ENCODE measurements around the gene PTPDC1.
A peak's percentile ranks its signal among the peaks of the same experiment; 100 is the strongest.

Gene PTPDC1

DNA sequence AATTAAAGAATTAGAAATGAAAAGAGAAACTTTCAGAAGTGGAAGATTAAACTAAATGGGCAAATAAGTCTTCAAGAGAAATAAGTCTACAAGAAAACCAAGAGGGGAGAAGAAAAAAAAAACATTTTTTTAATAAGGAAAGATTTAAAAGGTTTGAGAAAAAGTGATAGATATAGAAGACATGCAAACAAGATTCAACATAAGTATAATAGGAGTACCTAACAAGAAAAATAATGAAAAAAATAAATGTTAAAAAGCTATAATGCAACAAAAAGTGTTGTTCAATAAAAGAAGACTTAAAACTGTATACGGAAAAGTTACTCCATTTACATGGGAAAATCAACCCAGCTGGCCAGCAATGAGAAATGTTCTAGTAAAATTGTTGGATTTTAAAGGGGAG lies 42.6 kb downstream of the PTPDC1 start:
- no peak overlapping the region for H3K4me2 ChIP-seq (ENCODE audit: low read length)
- H3K36me3 ChIP-seq (ENCODE audit: insufficient read depth, low read length), result no peaks in the 10 kb centered on the region
- no peak overlapping the region for H3K4me3 ChIP-seq (ENCODE audit: low read length)
- H3K4me1 ChIP-seq (ENCODE audit: control insufficient read depth, insufficient read depth, low read length), result no peaks in the 10 kb centered on the region
- no peaks in the 10 kb centered on the region for H3K27me3 ChIP-seq (ENCODE audit: control insufficient read depth, insufficient read depth, low read length)
- H3K9me3 ChIP-seq (replicated peaks; ENCODE audit: low read length), result peaks cover 5% of the 10 kb centered on the region
- no peak overlapping the region for H3K9ac ChIP-seq (ENCODE audit: low read depth, low read length)

DNA sequence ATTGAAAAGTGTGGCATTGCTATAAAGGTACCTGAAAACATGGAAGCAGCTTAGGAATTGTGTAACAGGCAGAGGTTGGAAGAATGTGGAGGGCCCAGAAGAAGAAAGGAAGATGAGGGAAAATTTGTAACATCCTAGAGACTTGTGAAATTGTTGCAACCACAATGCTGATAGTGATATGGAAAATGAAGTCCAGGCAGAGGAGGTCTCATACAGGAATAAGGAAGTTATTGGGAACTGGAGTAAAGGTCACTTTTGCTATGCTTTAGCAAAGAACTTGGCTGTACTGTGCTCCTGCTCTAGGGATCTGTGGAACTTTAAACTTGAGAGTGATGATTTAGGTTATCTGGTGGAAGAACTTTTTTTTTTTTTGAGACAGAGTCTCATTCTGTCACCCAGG lies 43.5 kb downstream of the PTPDC1 start:
- no peak overlapping the region for H3K4me2 ChIP-seq (ENCODE audit: low read length)
- H3K9ac ChIP-seq (ENCODE audit: low read depth, low read length), result no peak overlapping the region
- H3K9me3 ChIP-seq (replicated peaks; ENCODE audit: low read length), result peaks cover 5% of the 10 kb centered on the region
- no peaks in the 10 kb centered on the region for H3K27me3 ChIP-seq (ENCODE audit: control insufficient read depth, insufficient read depth, low read length)
- no peaks in the 10 kb centered on the region for H3K4me1 ChIP-seq (ENCODE audit: control insufficient read depth, insufficient read depth, low read length)
- no peak overlapping the region for H3K4me3 ChIP-seq (ENCODE audit: low read length)
- H3K36me3 ChIP-seq (ENCODE audit: insufficient read depth, low read length), result no peaks in the 10 kb centered on the region

DNA sequence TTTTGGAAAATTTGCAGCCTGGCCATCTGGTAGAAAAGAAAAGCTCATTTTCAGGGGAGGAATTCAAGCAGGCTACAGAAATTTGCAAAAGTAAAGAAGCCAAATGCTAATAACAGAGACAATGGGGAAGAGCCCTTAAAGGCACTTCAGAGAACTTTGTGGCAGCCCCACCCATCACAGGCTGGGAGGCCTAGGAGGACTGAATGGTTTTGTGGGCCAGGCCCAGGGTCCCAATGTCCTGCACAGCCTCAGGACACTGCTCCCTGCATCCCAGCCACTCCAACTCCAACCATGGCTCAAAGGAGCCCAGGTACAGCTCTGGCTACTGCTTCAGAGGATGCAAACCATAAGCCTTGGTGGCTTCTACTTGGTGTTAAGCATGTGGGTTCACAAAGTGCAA lies 44.3 kb downstream of the PTPDC1 start:
- Histone ChIP-seq H3K27me3 (ENCODE audit: control insufficient read depth, insufficient read depth, low read length) (no peaks in the 10 kb centered on the region), H3K36me3 (ENCODE audit: insufficient read depth, low read length) (no peaks in the 10 kb centered on the region), H3K9ac (ENCODE audit: low read depth, low read length) (no peak overlapping the region), H3K4me3 (ENCODE audit: low read length) (no peak overlapping the region), H3K4me1 (ENCODE audit: control insufficient read depth, insufficient read depth, low read length) (peaks cover 2% of the 10 kb centered on the region), H3K4me2 (ENCODE audit: low read length) (no peak overlapping the region), H3K9me3 (replicated peaks; ENCODE audit: low read length) (peaks cover 5% of the 10 kb centered on the region)

DNA sequence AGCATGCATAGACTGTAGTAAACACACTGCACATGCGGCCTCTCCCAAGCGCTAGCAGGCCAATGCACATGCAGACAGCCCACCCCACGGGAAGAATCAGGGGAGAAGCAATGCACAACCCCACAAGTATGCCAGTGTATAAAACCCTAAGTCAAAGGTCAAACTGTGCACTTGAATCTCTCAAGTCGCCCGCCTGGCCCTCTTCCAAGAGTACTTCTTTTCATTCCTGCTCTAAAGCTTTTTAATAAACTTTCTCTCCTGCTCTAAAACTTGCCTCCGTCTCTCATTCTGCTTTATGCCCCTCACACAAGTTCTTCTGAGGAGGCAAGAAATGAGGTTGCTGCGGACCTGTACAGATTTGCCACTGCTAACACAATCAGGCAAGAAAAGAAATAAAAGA lies 50.4 kb downstream of the PTPDC1 start:
- H3K36me3 ChIP-seq (ENCODE audit: insufficient read depth, low read length), result no peaks in the 10 kb centered on the region
- H3K4me3 ChIP-seq (ENCODE audit: low read length), result peak overlapping the region; percentile 21
- H3K4me2 ChIP-seq (ENCODE audit: low read length), result peak overlapping the region; percentile 70
- peak overlapping the region; percentile 72 for H3K9ac ChIP-seq (ENCODE audit: low read depth, low read length)
- no peaks in the 10 kb centered on the region for H3K27me3 ChIP-seq (ENCODE audit: control insufficient read depth, insufficient read depth, low read length)
- H3K4me1 ChIP-seq (ENCODE audit: control insufficient read depth, insufficient read depth, low read length), result peaks cover 58% of the 10 kb centered on the region
- no peaks in the 10 kb centered on the region for H3K9me3 ChIP-seq (replicated peaks; ENCODE audit: low read length)

DNA sequence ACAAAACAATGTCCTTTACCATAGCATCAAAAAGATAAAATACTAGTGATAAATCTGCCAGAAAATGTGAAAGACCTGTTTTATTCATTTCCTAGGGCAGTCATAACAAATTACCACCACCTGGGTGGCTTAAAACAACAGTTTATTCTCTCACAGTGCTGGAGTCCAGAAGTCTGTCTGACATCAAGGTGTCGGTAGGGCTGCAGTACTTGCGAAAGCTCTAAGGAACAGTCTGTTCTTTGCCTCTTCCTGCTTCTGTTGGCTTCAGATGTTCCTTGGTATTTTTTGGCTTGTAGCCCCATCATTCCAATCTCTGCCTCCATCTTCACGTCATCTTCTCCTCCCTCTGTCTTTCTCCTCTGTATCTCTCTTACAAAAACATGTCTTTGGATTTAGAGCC lies 51.0 kb downstream of the PTPDC1 start:
- peaks cover 63% of the 10 kb centered on the region for H3K4me1 ChIP-seq (ENCODE audit: control insufficient read depth, insufficient read depth, low read length)
- H3K36me3 ChIP-seq (ENCODE audit: insufficient read depth, low read length), result no peaks in the 10 kb centered on the region
- peak overlapping the region; percentile 70 for H3K4me2 ChIP-seq (ENCODE audit: low read length)
- no peaks in the 10 kb centered on the region for H3K9me3 ChIP-seq (replicated peaks; ENCODE audit: low read length)
- peak overlapping the region; percentile 39 for H3K4me3 ChIP-seq (ENCODE audit: low read length)
- H3K9ac ChIP-seq (ENCODE audit: low read depth, low read length), result peak overlapping the region; percentile 72
- no peaks in the 10 kb centered on the region for H3K27me3 ChIP-seq (ENCODE audit: control insufficient read depth, insufficient read depth, low read length)

DNA sequence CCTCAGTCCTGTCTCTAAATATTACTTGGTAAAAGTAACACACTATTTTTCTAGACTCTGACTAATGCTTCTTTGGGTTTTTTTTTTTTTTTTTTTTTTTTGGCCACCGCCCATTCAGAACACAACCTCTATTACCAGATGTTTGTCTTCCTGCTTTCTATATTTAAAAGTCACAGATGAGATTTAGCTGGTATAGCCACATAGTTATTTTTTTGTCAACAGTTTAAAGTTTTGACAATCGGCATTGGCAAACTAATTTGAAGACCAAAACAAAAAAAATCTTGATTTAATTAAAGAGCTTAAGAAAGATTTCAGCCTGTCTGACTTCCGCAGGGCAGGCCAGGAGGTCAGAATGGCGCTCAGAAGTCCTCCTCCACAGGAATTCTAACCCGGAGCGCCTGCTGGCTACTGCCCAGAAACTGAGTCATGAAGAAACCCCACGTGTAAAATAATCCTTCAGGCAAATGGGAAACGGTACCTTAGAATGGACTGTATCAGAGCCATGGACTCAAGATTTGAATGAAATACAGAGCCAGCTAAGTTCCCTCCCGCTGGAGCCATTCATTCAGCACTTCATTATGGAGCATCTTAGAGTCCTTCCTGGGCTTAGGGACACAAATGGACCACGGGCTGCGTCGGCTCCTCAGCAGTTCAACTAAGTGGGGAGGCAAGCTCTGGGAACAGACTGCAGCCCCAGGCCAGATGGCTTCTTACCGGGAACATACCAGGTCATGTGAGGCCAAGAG lies 55.6 kb downstream of the PTPDC1 start:
- H3K4me2 ChIP-seq (ENCODE audit: low read length), result peak overlapping the region; percentile 70
- H3K27me3 ChIP-seq (ENCODE audit: control insufficient read depth, insufficient read depth, low read length), result no peaks in the 10 kb centered on the region
- peak overlapping the region; percentile 77 for H3K9ac ChIP-seq (ENCODE audit: low read depth, low read length)
- H3K9me3 ChIP-seq (replicated peaks; ENCODE audit: low read length), result no peaks in the 10 kb centered on the region
- H3K4me1 ChIP-seq (ENCODE audit: control insufficient read depth, insufficient read depth, low read length), result peaks cover 62% of the 10 kb centered on the region
- H3K4me3 ChIP-seq (ENCODE audit: low read length), result peak overlapping the region; percentile 48
- no peaks in the 10 kb centered on the region for H3K36me3 ChIP-seq (ENCODE audit: insufficient read depth, low read length)

DNA sequence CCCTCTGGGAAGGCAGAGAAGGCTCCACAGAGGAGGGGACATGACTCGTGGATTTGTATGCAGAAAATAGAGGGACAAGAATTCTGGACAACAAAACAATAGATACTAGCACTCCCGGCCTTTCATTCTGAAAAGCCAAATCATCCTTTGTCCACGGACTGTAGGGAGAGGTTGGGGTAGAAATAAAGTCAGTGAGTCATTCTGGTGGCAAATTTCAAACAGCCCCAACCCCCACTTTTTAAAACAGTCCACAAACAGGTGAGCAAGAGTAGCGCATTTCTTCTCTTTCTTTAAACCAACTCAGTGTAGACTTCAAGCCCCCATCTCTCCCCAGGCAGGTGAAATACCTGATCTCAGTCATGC lies 56.1 kb downstream of the PTPDC1 start:
- H3K27me3 ChIP-seq (ENCODE audit: control insufficient read depth, insufficient read depth, low read length), result no peaks in the 10 kb centered on the region
- peak overlapping the region; percentile 70 for H3K4me2 ChIP-seq (ENCODE audit: low read length)
- peak overlapping the region; percentile 48 for H3K4me3 ChIP-seq (ENCODE audit: low read length)
- peaks cover 58% of the 10 kb centered on the region for H3K4me1 ChIP-seq (ENCODE audit: control insufficient read depth, insufficient read depth, low read length)
- H3K36me3 ChIP-seq (ENCODE audit: insufficient read depth, low read length), result no peaks in the 10 kb centered on the region
- no peaks in the 10 kb centered on the region for H3K9me3 ChIP-seq (replicated peaks; ENCODE audit: low read length)
- peak overlapping the region; percentile 77 for H3K9ac ChIP-seq (ENCODE audit: low read depth, low read length)

DNA sequence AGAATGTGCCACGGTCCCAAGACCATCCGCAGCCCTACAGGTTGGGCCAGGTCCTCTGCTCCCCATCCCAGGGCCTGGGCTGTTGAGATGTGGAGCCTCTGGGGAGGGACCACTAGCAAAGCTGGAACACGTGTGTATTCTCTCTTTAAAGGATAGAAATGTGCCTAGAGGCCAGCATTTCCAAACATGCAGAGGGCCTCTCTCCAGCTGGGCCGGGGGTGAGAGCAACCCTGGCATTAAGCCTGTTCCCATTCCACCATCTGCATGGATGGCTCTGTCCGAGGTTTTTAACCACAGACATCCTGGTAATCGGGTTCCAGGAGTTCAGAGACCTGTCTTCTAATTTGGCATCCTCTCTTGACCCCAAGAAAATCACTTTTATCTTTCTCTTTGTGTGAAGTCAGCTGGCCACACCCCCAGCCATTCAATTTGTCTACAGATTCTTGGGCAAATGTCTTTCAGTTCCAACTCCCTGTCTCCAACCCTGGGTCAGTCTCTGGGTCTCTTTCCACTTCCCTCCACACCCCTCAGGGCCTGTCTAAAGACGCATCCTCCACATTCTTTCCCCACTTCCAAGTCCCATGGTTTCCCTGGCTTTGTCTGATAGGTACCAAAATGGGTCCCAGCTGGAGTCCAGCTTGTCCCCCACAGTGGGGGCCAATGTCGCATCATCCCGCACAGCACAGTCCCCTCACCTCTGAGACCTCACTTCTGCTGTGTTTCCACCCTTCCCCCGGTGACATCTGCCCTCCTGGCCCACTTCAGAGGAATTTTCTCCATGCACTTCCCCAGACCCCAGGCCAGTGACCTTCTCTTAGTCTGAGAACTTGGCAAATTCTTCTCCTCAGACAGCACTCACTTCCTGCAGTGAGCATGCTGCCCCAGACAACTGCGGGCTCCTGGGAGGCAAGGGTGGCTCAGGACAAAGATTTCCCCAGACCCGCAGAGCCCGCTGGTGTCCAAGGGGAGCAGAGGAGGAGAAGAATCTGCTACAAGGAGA lies 56.8 kb downstream of the PTPDC1 start:
- Histone ChIP-seq H3K9me3 (replicated peaks; ENCODE audit: low read length) (no peaks in the 10 kb centered on the region), H3K4me1 (ENCODE audit: control insufficient read depth, insufficient read depth, low read length) (peaks cover 51% of the 10 kb centered on the region)

DNA sequence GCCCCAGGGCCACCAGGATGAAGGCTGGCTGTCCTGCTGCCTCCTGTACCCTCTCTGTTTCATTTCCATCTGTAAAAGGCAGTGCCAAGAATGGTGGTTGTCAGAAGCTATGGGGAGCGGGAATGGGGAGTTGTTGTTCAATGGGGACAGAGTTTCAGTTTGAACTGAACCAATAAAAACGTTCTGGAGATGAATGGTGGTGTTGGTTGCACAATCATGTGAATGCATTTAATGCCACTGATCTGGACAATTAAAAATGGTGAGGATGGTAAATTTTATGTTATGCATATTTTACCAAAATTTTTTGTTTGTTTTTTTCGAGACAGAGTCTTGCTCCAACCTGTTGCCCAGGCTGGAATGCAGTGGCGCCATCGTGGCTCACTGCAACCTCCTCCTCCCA lies 58.1 kb downstream of the PTPDC1 start:
- Histone ChIP-seq H3K9me3 (replicated peaks; ENCODE audit: low read length) (no peaks in the 10 kb centered on the region), H3K4me2 (ENCODE audit: low read length) (no peak overlapping the region), H3K27me3 (ENCODE audit: control insufficient read depth, insufficient read depth, low read length) (no peaks in the 10 kb centered on the region), H3K4me1 (ENCODE audit: control insufficient read depth, insufficient read depth, low read length) (peaks cover 41% of the 10 kb centered on the region), H3K36me3 (ENCODE audit: insufficient read depth, low read length) (no peaks in the 10 kb centered on the region), H3K4me3 (ENCODE audit: low read length) (no peak overlapping the region), H3K9ac (ENCODE audit: low read depth, low read length) (no peak overlapping the region)

More for the DNA sequence above, 56.8 kb downstream of the PTPDC1 start:
- H3K36me3 ChIP-seq (ENCODE audit: insufficient read depth, low read length), result no peaks in the 10 kb centered on the region
- peak overlapping the region; percentile 77 for H3K9ac ChIP-seq (ENCODE audit: low read depth, low read length)
- peak overlapping the region; percentile 48 for H3K4me3 ChIP-seq (ENCODE audit: low read length)
- peak overlapping the region; percentile 70 for H3K4me2 ChIP-seq (ENCODE audit: low read length)
- H3K27me3 ChIP-seq (ENCODE audit: control insufficient read depth, insufficient read depth, low read length), result no peaks in the 10 kb centered on the region

DNA sequence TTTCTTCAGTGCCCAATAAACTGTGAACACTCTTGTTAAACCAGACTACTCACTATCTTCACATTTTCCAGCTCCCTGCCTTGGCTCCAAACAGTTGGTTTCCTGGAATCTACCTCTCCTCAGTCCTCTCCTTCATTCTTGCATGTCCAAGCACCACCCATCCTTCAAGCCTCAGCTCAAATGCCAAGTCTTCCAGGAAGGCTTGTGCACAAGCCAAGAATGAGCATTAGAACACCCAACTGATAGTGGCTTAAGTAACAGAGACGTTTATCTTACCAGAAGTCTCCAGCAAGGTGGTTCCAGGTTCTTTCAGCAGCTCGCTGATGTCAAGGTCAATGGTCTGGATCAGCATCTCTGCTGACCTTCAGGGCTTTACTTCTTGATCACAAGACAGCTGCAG lies 60.1 kb downstream of the PTPDC1 start:
- Histone ChIP-seq H3K4me1 (ENCODE audit: control insufficient read depth, insufficient read depth, low read length) (peaks cover 20% of the 10 kb centered on the region), H3K36me3 (ENCODE audit: insufficient read depth, low read length) (no peaks in the 10 kb centered on the region)

DNA sequence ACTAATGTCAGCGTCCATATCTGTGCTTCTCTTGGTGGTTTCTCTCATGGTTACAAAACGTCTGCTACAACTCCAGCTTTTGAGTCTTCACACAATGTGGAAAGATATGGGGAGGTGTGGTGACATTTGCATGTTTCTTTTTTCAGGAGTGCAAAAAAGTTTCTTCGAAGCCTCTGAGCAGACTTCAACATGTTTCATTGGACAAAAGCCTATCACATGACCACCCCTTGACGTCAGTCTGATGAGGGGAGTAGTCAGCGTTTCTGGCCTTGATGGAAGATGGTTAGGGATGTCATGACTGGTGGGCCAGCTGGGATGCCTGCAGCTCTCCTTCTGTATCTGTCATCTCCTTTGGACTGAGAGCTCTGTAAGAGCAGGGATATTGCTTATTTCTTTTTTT lies 61.4 kb downstream of the PTPDC1 start:
- Histone ChIP-seq H3K9ac (ENCODE audit: low read depth, low read length) (no peak overlapping the region), H3K4me3 (ENCODE audit: low read length) (no peak overlapping the region), H3K27me3 (ENCODE audit: control insufficient read depth, insufficient read depth, low read length) (no peaks in the 10 kb centered on the region), H3K9me3 (replicated peaks; ENCODE audit: low read length) (no peaks in the 10 kb centered on the region), H3K36me3 (ENCODE audit: insufficient read depth, low read length) (no peaks in the 10 kb centered on the region), H3K4me2 (ENCODE audit: low read length) (no peak overlapping the region), H3K4me1 (ENCODE audit: control insufficient read depth, insufficient read depth, low read length) (peaks cover 15% of the 10 kb centered on the region)

More for the DNA sequence above, 60.1 kb downstream of the PTPDC1 start:
- H3K4me3 ChIP-seq (ENCODE audit: low read length), result no peak overlapping the region
- no peak overlapping the region for H3K9ac ChIP-seq (ENCODE audit: low read depth, low read length)
- H3K9me3 ChIP-seq (replicated peaks; ENCODE audit: low read length), result no peaks in the 10 kb centered on the region
- no peak overlapping the region for H3K4me2 ChIP-seq (ENCODE audit: low read length)
- no peaks in the 10 kb centered on the region for H3K27me3 ChIP-seq (ENCODE audit: control insufficient read depth, insufficient read depth, low read length)

Measured in skeletal muscle satellite cell (primary cell).